Stimulated activated CD4-positive, alpha-beta T cell treated with anti-CD3 and anti-CD28 coated beads, Interleukin-4, amount 100 ng/mL, for 48 hours (primary cell): ENCODE measurements around the gene NSFL1C.

Experiments
- DNase-seq, 2 donors: peaks; one replicate each; pipeline ENCODE4 v3.0.0-alpha.2; 2020; ENCODE audit warnings: low read depth in 2 of 2

The NSFL1C gene

GRCh38 chr20:1460275-1460674 lies 6.4 kb downstream of the NSFL1C start:
- no peak for DNase-seq

GRCh38 chr20:1457992-1458391 lies 8.7 kb downstream of the NSFL1C start:
- DNase-seq = no peak

- no peak for DNase-seq
These were observed 10.3 kb downstream of the NSFL1C start for GRCh38 chr20:1456300-1456699.

- no peak for DNase-seq
These were observed 15.6 kb downstream of the NSFL1C start for GRCh38 chr20:1450926-1451491.

GRCh38 chr20:1449370-1449769 lies 17.3 kb downstream of the NSFL1C start:
- no peak for DNase-seq

- DNase-seq = no peak
These were observed 18.5 kb downstream of the NSFL1C start for GRCh38 chr20:1448081-1448620.

- no peak for DNase-seq
These were observed 20.1 kb downstream of the NSFL1C start for GRCh38 chr20:1446536-1446935.

GRCh38 chr20:1443085-1443484 lies 23.6 kb downstream of the NSFL1C start:
- DNase-seq = no peak

- no peak for DNase-seq
These were observed 24.3 kb downstream of the NSFL1C start for GRCh38 chr20:1442304-1442703.

GRCh38 chr20:1441133-1441532 lies 25.5 kb downstream of the NSFL1C start:
- no peak for DNase-seq

GRCh38 chr20:1440024-1440423 lies 26.6 kb downstream of the NSFL1C start:
- no peak for DNase-seq

GRCh38 chr20:1438361-1438760 lies 28.3 kb downstream of the NSFL1C start:
- no peak for DNase-seq

- peak; percentile 62 to 71 for DNase-seq
These were observed 29.3 kb downstream of the NSFL1C start for GRCh38 chr20:1437235-1437904.

GRCh38 chr20:1436263-1436662 lies 30.4 kb downstream of the NSFL1C start:
- DNase-seq = no peak

GRCh38 chr20:1435337-1435699 lies 31.3 kb downstream of the NSFL1C start:
- DNase-seq = no peak

GRCh38 chr20:1434571-1435336 lies 31.9 kb downstream of the NSFL1C start:
- peak; percentile 27 to 47 for DNase-seq

- DNase-seq = no peak
These were observed 35.5 kb downstream of the NSFL1C start for GRCh38 chr20:1431158-1431557.

GRCh38 chr20:1430004-1430451 lies 36.6 kb downstream of the NSFL1C start:
- DNase-seq = no peak

GRCh38 chr20:1429143-1429728 lies 37.4 kb downstream of the NSFL1C start:
- DNase-seq = no peak

GRCh38 chr20:1427457-1428054 lies 39.1 kb downstream of the NSFL1C start:
- DNase-seq = no peak

- DNase-seq = no peak
These were observed 40.3 kb downstream of the NSFL1C start for GRCh38 chr20:1426231-1426849.

GRCh38 chr20:1424336-1424735 lies 42.3 kb downstream of the NSFL1C start:
- no peak for DNase-seq
